ENCODE data around the gene PDK4.

Gene PDK4

GRCh38 chr7:95535662-95536061 lies 60.7 kb downstream of the PDK4 start:
- no peak for DNase-seq (ENCODE audit: low read depth in 2 of 3, low spot score in 1 of 3)

- DNase-seq (ENCODE audit: low read depth in 2 of 3, low spot score in 1 of 3), result no peak
Observed at GRCh38 chr7:95534796-95535195, 61.5 kb downstream of the PDK4 start.
